Lower leg skin (tissue), 4 donors: ENCODE measurements around the gene TMEM164. TPM values are rescaled to one million over a fixed set of nuclear protein-coding genes. Genes with fewer than 3 reads are reported as not detected.

Source experiments
- DNase-seq, 2 donors: peaks; one replicate each; pipeline ENCODE4 v3.0.0-alpha.2; 2019; ENCODE audit warnings: low spot score in 2 of 2
- H3K4me3 ChIP-seq: fragments of 200-600 bp; sonication (generic); 2 replicates; pipeline ENCODE4 v1.5.1; 2017; ENCODE audit warnings: mild to moderate bottlenecking, low read depth; ENCODE audit not compliant: poor library complexity, severe bottlenecking
- POLR2A ChIP-seq, 2 donors: fragments of 450-650 bp; IDR thresholded peaks; one replicate each; pipeline ENCODE4 v1.6.1; 2016 to 2017; ENCODE audit warnings: antibody characterized with exemption in 2 of 2, mild to moderate bottlenecking in 1 of 2, moderate library complexity in 1 of 2
- WGBS, 2 donors: methylation state at CpG; one replicate each; pipeline ENCODE4 v1.1.5; 2018; 5-methylcytosine and 5-hydroxymethylcytosine counted together
- intact Hi-C: fragments of 100-400 bp; cut with DNase I; formaldehyde crosslinking; loops from one replicate; pipeline ENCODE4 v1.15.0; 2023; ENCODE audit warnings: low total_unique reads
- total RNA-seq, 4 donors: library from RNA; depleted of rRNA; stranded (reverse); fragments of >200 nt; gene quantifications; one replicate each; pipeline ENCODE4 v1.1.0, GENCODE V29; 2016
- TF ChIP-seq, protein P1 (sequence below), 3 donors: fragments of 450-650 bp; IDR thresholded peaks; one replicate each; pipeline ENCODE4 v1.5.1; 2016; ENCODE audit warnings: antibody characterized with exemption in 3 of 3, mild to moderate bottlenecking in 3 of 3, moderate library complexity in 2 of 3

The TMEM164 gene
- total RNA-seq, 4 donors from 2014 or later = 39.4 to 73.2 (median 60.8) TPM

DNA sequence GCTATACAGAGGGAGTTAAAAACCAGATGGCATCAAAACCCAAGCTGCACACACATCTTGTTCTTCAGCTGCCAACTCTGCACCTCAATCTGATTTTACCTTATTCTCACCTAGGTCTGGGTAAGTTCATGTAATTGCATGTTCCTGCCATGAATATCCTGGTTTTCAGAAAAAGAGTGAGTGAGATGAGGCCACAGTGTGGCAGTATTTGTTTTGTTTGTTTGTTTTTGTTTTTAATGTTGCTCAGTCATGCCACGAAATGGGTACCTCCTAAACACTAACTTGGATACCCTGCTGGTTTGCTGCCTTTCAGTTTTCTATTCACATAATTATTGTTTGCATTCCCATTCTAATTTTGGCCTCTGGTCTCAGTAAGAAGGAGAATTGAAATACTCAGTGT, 22.5 kb downstream of the TMEM164 start:
- no peak for TF ChIP-seq POLR2A (IDR thresholded peaks at IDR 0.05)
- WGBS, 2 donors = 53 to 54% methylated on average over 1 of the region's 1 CpG
- DNase-seq = no peak
- intact Hi-C loops = no loop called here
- H3K4me3 ChIP-seq = no peak overlapping the region

DNA sequence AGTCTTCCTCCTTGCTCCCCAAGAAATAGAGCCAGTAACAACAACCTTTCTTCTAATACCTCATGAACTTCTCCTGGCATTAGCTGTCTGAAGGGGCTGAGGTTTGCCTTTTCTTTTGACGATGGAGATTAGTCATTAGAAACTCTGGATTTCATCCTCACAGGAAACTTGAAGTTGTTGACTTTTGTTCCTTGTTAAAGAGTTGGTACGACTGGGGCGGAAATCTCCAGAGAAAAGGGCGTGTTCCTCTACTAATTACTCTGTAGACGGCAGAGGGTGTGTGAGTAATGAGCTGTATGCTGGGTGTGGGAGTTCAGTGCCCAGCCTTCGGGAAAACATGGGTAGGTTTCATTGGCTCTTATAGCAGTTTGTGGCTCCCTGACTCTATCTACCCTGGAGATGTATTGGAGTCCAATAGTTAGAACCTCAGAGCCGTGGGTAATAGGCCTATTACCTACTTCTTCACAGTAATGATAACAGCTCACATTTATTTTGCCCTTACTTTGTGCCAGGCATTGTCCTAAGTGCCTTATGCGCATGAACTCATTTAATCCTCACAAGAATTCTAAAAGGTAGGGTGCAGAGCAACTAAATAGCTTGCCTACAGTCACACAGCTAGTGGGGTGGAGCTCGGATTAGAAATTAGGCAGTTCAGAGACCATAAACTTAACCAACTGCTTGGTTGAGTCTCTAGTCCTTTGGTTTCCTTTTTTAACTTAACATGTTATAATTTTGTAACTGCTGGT, 23.4 kb downstream of the TMEM164 start:
- intact Hi-C loops = no loop called here
- H3K4me3 ChIP-seq = no peak overlapping the region
- peak in 1 of 2 donors; percentile 31 for DNase-seq
- WGBS, 2 donors = 34 to 50% methylated on average over 9 of the region's 9 CpGs
- TF ChIP-seq POLR2A (IDR thresholded peaks at IDR 0.05) = no peak
- TF ChIP-seq, protein P1, sequence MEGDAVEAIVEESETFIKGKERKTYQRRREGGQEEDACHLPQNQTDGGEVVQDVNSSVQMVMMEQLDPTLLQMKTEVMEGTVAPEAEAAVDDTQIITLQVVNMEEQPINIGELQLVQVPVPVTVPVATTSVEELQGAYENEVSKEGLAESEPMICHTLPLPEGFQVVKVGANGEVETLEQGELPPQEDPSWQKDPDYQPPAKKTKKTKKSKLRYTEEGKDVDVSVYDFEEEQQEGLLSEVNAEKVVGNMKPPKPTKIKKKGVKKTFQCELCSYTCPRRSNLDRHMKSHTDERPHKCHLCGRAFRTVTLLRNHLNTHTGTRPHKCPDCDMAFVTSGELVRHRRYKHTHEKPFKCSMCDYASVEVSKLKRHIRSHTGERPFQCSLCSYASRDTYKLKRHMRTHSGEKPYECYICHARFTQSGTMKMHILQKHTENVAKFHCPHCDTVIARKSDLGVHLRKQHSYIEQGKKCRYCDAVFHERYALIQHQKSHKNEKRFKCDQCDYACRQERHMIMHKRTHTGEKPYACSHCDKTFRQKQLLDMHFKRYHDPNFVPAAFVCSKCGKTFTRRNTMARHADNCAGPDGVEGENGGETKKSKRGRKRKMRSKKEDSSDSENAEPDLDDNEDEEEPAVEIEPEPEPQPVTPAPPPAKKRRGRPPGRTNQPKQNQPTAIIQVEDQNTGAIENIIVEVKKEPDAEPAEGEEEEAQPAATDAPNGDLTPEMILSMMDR (IDR thresholded peaks at IDR 0.05) = no peak

DNA sequence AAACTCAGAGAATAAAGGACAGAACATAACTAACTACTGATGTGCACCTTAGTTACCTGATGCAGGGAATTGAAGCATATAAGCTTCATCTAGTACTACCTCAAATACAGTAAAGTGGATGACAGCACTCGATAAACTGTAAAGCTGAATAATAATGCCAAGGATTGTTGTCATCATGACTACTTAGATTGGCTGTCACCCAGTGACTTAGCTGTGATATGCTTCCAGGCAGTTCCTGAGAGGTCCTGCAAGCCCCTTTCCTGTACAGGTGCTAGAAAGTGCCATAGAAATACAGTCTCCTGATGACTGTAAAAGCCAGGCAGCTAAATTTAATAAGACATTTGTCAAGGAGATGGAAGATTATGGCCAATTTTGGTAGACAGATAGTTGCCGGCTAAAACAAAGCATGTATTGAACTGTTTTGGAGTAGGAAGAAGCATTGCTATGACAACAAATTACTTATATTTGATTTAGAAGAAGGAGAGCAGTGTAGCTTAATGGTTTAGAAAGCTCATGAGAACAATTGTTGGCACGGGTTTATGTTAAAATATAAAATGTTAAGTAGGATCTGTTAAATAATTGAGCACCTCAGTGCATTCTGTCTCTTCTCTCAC, 29.7 kb downstream of the TMEM164 start:
- TF ChIP-seq, protein P1 (IDR thresholded peaks at IDR 0.05) = no peak
- no peak for TF ChIP-seq POLR2A (IDR thresholded peaks at IDR 0.05)
- no peak overlapping the region for H3K4me3 ChIP-seq
- 28 to 41% methylated on average over 3 of the region's 3 CpGs for WGBS, 2 donors
- DNase-seq = no peak
- intact Hi-C loops = loop anchor here (5.0 kb wide), 1 partner anchor 645 kb away; no protein-coding TSS in a partner anchor

DNA sequence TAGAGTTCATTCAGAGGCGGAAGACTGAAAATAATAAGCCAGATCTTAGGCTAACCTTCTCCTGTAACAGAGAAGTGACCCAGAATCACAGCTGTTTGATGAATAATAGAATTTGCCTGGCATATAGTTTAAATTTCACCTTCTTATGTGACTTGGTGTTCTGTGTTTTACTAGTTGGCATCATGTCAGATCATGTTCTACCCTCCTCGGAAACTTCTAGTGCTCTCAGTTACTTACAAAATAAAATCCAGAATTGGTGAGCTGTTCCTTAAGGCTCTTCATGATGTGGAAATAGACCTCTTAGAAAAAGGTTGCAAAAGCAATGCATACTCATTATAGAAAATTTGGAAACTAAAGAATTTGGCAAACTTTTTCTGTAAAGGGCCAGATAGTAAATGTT, 31.1 kb downstream of the TMEM164 start:
- intact Hi-C loops = loop anchor here (5.0 kb wide), 1 partner anchor 647 kb away; no protein-coding TSS in a partner anchor
- TF ChIP-seq POLR2A (IDR thresholded peaks at IDR 0.05) = no peak
- TF ChIP-seq, protein P1 (IDR thresholded peaks at IDR 0.05) = no peak
- WGBS, 2 donors = 83 to 86% methylated on average over 2 of the region's 2 CpGs
- no peak for DNase-seq
- no peak overlapping the region for H3K4me3 ChIP-seq

DNA sequence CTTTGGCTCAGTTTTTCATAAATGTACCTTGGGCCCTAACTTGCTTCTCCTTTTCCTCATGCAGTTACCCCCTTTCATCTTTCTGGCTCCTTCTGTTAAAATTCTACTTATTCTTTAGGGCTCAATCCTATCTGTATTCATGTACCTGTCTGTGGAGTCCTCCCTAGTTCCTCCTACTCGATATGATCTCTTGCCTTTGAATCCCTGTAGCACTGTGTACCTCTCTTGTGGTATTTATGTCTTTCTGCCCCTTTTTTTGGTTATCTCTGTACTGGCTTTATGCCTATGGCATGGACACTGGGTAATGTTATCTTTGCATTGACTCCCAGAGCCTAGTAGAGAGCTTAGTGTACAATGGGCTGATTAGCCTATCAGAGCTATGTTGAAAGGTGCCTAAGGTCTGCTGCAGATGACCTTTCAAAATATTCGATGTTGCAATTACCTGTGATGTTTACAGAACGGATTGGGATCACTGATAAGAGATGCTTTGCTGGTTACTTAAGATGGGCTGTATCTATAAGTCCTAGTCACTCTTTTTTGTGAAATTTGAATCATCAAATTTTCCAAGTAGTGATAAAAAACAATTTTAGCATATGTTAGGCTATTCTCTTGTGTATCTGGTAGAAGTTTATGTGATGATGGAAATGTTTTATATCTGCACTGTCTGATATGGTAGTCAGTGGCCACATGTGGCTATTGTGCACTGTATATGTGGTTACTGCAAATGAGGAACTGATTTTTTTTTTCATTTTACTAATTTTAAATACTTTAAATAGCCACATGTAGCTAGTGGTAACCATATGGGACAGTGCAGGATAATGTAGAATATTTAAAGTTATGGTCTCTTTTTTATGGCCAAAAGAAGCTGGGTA, 33.5 kb downstream of the TMEM164 start:
- intact Hi-C loops = no loop called here
- H3K4me3 ChIP-seq = no peak overlapping the region
- no peak for DNase-seq
- WGBS, 2 donors = 51 to 79% methylated on average over 3 of the region's 3 CpGs
- no peak for TF ChIP-seq POLR2A (IDR thresholded peaks at IDR 0.05)
- TF ChIP-seq, protein P1 (IDR thresholded peaks at IDR 0.05) = no peak

DNA sequence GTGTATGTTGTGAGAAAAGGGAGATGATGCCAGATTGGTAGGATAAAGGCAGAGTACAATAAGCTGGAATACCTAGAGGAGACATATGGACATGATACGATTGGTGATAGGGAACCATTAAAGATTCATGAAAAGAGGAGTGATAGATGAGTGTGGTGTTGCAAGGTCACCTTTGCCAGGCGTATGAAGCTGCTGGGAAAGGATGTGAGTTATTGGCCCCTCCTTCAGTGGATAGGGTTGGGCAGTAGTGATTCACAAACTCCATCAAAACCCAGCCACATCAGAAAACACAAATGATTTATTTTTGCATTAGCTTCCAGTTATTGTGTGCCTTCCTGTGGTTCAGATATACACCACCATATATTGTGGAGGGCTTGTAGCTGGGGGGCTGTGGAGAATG, 34.3 kb downstream of the TMEM164 start:
- no peak for DNase-seq
- intact Hi-C loops = no loop called here
- no peak for TF ChIP-seq POLR2A (IDR thresholded peaks at IDR 0.05)
- TF ChIP-seq, protein P1 (IDR thresholded peaks at IDR 0.05) = no peak
- H3K4me3 ChIP-seq = no peak overlapping the region
- 71 to 73% methylated on average over 2 of the region's 2 CpGs for WGBS, 2 donors
